Measurements from ENCODE around the gene C5AR1. TPM values are rescaled to one million over a fixed set of nuclear protein-coding genes. Genes with fewer than 3 reads are reported as not detected.

The C5AR1 gene
- total RNA-seq, 1 donor from 2014 or later: 3.7 TPM

DNA sequence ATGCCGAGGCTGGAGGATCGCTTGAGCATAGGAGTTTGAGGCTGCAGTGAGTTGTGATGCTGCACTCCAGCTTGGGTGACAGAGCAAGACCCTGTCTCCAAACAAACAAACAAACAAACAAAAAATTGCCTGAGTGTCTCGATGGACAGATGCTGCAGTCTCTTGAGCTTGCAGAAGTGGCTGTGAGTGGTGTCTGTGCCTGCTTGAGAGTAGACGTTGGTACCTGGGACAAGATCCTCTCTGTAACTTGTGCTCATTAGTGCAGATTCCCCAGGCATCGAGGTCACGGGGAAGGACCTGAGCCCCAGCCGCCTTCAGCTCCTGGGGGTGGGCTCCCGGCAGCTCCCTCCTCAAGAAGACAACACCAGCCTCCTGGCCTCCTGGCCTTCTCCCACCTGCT, 13.7 kb downstream of the C5AR1 start:
- no peaks in the 10 kb centered on the region for H3K27me3 Mint-ChIP-seq (ENCODE audit: low read depth)
- DNase-seq (ENCODE audit: low spot score): no peak
- TF ChIP-seq, protein P1, sequence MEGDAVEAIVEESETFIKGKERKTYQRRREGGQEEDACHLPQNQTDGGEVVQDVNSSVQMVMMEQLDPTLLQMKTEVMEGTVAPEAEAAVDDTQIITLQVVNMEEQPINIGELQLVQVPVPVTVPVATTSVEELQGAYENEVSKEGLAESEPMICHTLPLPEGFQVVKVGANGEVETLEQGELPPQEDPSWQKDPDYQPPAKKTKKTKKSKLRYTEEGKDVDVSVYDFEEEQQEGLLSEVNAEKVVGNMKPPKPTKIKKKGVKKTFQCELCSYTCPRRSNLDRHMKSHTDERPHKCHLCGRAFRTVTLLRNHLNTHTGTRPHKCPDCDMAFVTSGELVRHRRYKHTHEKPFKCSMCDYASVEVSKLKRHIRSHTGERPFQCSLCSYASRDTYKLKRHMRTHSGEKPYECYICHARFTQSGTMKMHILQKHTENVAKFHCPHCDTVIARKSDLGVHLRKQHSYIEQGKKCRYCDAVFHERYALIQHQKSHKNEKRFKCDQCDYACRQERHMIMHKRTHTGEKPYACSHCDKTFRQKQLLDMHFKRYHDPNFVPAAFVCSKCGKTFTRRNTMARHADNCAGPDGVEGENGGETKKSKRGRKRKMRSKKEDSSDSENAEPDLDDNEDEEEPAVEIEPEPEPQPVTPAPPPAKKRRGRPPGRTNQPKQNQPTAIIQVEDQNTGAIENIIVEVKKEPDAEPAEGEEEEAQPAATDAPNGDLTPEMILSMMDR (IDR thresholded peaks at IDR 0.05): no peak
- no peak overlapping the region for H3K4me3 Mint-ChIP-seq (ENCODE audit: unreplicated experiment)
- H3K27ac Mint-ChIP-seq (ENCODE audit: unreplicated experiment): no peak overlapping the region
- H3K9me3 Mint-ChIP-seq (ENCODE audit: low read depth): no peaks in the 10 kb centered on the region
- peaks cover 8% of the 10 kb centered on the region for H3K36me3 Mint-ChIP-seq (ENCODE audit: low read depth)
- no peaks in the 10 kb centered on the region for H3K4me1 Mint-ChIP-seq (ENCODE audit: low read depth)

DNA sequence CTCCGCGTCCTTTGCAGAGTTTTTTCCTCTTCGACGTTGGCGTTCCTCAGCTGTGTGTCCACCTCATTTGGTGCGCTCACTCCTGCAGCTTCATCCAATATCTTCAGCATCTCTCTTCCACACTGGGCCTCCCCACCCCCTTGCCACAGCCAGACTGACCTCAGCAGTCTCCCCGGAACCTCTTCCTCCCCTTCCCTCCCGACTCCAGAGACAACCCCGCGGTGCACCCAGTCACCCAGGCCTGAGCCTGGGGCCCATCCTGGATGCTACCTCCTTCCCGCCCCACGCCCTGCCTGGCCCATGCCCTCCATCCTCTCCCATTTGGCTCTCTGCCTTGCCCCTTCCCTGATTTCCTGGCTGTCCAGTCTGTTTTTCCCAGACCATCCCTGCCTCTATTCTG, 14.2 kb downstream of the C5AR1 start:
- Mint-ChIP-seq H3K27me3 (ENCODE audit: low read depth) (no peaks in the 10 kb centered on the region), H3K27ac (ENCODE audit: unreplicated experiment) (no peak overlapping the region), H3K4me3 (ENCODE audit: unreplicated experiment) (no peak overlapping the region), H3K4me1 (ENCODE audit: low read depth) (no peaks in the 10 kb centered on the region), H3K36me3 (ENCODE audit: low read depth) (peaks cover 8% of the 10 kb centered on the region), H3K9me3 (ENCODE audit: low read depth) (no peaks in the 10 kb centered on the region)
- TF ChIP-seq, protein P1 (IDR thresholded peaks at IDR 0.05): no peak
- no peak for DNase-seq (ENCODE audit: low spot score)

DNA sequence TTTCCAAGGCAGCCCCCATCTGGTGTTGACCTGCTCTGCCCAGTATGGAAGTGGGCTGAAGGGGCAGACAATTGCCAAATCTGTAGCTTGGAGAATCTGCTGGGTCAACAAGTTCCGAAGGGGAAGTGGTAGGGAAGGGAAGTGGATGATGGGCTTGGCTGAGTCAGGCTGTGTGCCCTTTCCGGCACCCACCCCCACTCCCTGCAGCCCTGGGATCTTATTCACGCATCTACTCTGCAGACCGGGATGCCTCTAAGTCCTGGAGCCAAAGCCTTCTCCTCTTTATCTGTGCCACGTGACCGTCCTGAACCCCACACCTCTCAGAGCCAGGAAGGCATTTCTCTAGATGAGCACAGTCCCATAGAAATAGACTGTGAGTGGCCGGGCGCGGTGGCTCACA, 14.8 kb downstream of the C5AR1 start:
- Mint-ChIP-seq H3K27me3 (ENCODE audit: low read depth) (no peaks in the 10 kb centered on the region), H3K9me3 (ENCODE audit: low read depth) (no peaks in the 10 kb centered on the region), H3K4me3 (ENCODE audit: unreplicated experiment) (no peak overlapping the region), H3K4me1 (ENCODE audit: low read depth) (no peaks in the 10 kb centered on the region), H3K36me3 (ENCODE audit: low read depth) (peaks cover 8% of the 10 kb centered on the region), H3K27ac (ENCODE audit: unreplicated experiment) (no peak overlapping the region)
- TF ChIP-seq, protein P1 (IDR thresholded peaks at IDR 0.05): no peak
- DNase-seq (ENCODE audit: low spot score): no peak

DNA sequence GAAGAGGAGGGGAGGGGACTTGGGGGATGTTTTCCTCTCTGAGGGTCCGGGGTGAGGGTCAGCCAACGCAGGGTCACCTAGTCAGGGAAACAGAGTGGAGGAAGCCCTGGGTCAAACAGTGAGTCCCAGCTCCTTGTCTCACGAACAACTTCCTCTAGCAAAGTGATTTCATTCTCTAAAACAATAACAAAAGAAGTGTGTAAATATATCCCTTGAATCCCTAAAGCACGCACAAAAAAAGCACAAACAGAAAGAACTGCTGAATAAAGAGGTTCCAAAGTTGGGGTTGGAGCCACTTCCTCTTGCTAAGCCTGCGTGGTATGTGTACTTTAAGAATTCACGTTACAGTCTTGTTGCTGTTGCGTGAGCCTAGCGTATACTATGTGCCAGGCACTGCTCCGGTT, 20.8 kb downstream of the C5AR1 start:
- peaks cover 14% of the 10 kb centered on the region for H3K4me1 Mint-ChIP-seq (ENCODE audit: low read depth)
- peak overlapping the region; percentile 57 for H3K27ac Mint-ChIP-seq (ENCODE audit: unreplicated experiment)
- no peak for DNase-seq (ENCODE audit: low spot score)
- no peaks in the 10 kb centered on the region for H3K36me3 Mint-ChIP-seq (ENCODE audit: low read depth)
- peaks cover 2% of the 10 kb centered on the region for H3K27me3 Mint-ChIP-seq (ENCODE audit: low read depth)
- TF ChIP-seq, protein P1 (IDR thresholded peaks at IDR 0.05): no peak
- H3K9me3 Mint-ChIP-seq (ENCODE audit: low read depth): no peaks in the 10 kb centered on the region
- H3K4me3 Mint-ChIP-seq (ENCODE audit: unreplicated experiment): no peak overlapping the region

DNA sequence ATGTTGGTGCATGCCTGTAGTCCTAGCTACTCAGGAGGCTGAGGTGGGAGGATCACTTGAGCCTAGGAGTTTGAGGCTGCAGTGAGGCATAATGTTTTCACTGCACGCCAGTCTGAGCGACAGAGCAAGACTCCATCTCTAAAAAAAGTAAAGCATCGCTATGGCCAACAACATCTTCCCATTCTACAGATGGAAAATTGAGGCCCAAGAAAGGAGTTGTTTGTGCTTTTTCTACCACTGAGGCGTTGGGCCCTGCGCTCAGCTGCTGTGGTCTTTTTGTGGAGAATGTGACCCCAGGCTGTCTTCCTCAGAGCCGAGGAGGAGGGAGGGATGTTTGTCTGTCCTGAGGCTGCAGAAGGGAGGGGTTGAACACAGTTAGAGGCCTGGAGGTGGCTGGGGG, 21.8 kb downstream of the C5AR1 start:
- no peak for DNase-seq (ENCODE audit: low spot score)
- Mint-ChIP-seq H3K9me3 (ENCODE audit: low read depth) (no peaks in the 10 kb centered on the region), H3K36me3 (ENCODE audit: low read depth) (no peaks in the 10 kb centered on the region), H3K27ac (ENCODE audit: unreplicated experiment) (no peak overlapping the region), H3K27me3 (ENCODE audit: low read depth) (peaks cover 2% of the 10 kb centered on the region), H3K4me1 (ENCODE audit: low read depth) (peaks cover 14% of the 10 kb centered on the region), H3K4me3 (ENCODE audit: unreplicated experiment) (no peak overlapping the region)
- TF ChIP-seq, protein P1 (IDR thresholded peaks at IDR 0.05): no peak
